Measurements from ENCODE around the gene PRR12. TPM values are rescaled to one million over a fixed set of nuclear protein-coding genes. Genes with fewer than 3 reads are reported as not detected.

The PRR12 gene
- total RNA-seq, 4 donors from 2014 or later = 12.2 to 54.7 (median 30.0) TPM

GRCh38 chr19:49544154-49544553, 46.8 kb upstream of the PRR12 start:
- intact Hi-C loops (cut with DNase I; ENCODE audit: low total_unique reads) = no loop called here
- Histone ChIP-seq H3K36me3 (peaks cover 0 to 3% (median 0%) of the 10 kb centered on the region in 4 donors), H3K27me3 (no peaks in the 10 kb centered on the region), H3K27ac (no peak overlapping the region), H3K4me3 (no peak overlapping the region), H3K9me3 (no peaks in the 10 kb centered on the region), H3K4me1 (peaks cover 8 to 27% (median 22%) of the 10 kb centered on the region in 4 donors)
- 83 to 93% methylated on average over 5 of the region's 5 CpGs for WGBS, 2 donors (ENCODE audit: low coverage in 1 of 2)
- DNase-seq = no peak
- no peak for TF ChIP-seq CTCF (IDR thresholded peaks at IDR 0.05)
- no peak for TF ChIP-seq EP300 (IDR thresholded peaks at IDR 0.05; ENCODE audit: low read depth)
- no peak for TF ChIP-seq POLR2A (IDR thresholded peaks at IDR 0.05)
- no peak for TF ChIP-seq POLR2AphosphoS5 (IDR thresholded peaks at IDR 0.05)
- in situ Hi-C loops (cut with MboI; ENCODE audit: low pct_ligation_motif_present in 1 of 4, low pct_unique_long_range_greater_than_20kb in 1 of 4, low sequenced_read_pairs in 3 of 4) = loop anchor here in 1 of 4 donors (5.0 kb wide), 1 partner anchor 37 kb away; no protein-coding TSS in a partner anchor

DNA sequence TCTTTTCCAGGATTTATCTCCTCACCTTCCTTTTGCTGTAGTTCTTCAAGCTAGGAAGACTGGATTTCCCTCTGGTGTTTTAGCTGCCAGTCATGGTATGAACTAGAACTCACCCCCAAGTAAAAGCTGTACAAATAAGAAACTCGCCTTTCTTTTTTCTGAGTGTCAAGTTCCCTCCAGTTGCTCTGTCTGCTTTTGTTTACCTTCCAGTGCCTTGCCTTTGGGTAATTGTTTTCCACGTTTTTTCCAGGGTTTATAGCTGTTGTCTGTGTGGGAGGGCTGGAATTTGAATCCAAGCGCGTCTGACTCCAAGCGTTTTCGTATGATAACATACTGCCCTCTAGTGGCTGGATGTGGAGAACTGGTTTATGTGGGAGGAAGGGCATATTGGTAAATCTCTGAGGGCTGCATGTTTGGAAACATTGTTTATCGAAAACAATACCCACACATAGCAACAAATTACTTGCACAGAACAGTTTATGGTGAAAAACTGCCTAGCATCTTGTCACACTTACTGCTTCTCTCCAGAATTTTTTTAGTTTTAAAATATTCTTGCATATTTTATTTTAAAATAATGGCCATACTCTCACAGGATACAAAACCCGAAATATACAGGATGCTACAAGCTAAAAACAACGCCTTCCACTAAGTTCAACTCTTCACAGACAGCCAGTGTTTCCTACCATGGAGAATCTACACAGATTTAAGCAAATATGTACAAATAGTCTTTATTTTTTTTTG, 44.0 kb upstream of the PRR12 start:
- 4 to 8% methylated on average over 9 of the region's 9 CpGs for WGBS, 2 donors (ENCODE audit: low coverage in 1 of 2)
- Histone ChIP-seq H3K4me1 (peaks cover 8 to 34% (median 23%) of the 10 kb centered on the region in 4 donors), H3K27me3 (no peaks in the 10 kb centered on the region), H3K9me3 (no peaks in the 10 kb centered on the region), H3K4me3 (peak overlapping the region in 1 of 4 donors; percentile 13), H3K27ac (peak overlapping the region; percentile 64 to 84 (median 70)), H3K36me3 (no peaks in the 10 kb centered on the region)
- intact Hi-C loops (cut with DNase I; ENCODE audit: low total_unique reads) (loop anchor here (2.0 kb wide), 1 partner anchor 44 kb away; no protein-coding TSS in a partner anchor), in situ Hi-C loops (cut with MboI; ENCODE audit: low pct_ligation_motif_present in 1 of 4, low pct_unique_long_range_greater_than_20kb in 1 of 4, low sequenced_read_pairs in 3 of 4) (no loop called here)
- TF ChIP-seq POLR2AphosphoS5 (IDR thresholded peaks at IDR 0.05) (peak in 2 of 3 donors; percentile 20 to 41), EP300 (IDR thresholded peaks at IDR 0.05; ENCODE audit: low read depth) (no peak), CTCF (IDR thresholded peaks at IDR 0.05) (peak; percentile 82 to 96 (median 88)), POLR2A (IDR thresholded peaks at IDR 0.05) (no peak)
- DNase-seq = peak; percentile 81

GRCh38 chr19:49549045-49549444, 41.9 kb upstream of the PRR12 start:
- TF ChIP-seq EP300 (IDR thresholded peaks at IDR 0.05; ENCODE audit: low read depth) (no peak), CTCF (IDR thresholded peaks at IDR 0.05) (no peak), POLR2A (IDR thresholded peaks at IDR 0.05) (no peak), POLR2AphosphoS5 (IDR thresholded peaks at IDR 0.05) (no peak)
- Histone ChIP-seq H3K36me3 (no peaks in the 10 kb centered on the region), H3K4me3 (no peak overlapping the region), H3K27ac (peak overlapping the region; percentile 66 to 84 (median 72)), H3K27me3 (no peaks in the 10 kb centered on the region), H3K4me1 (peaks cover 19 to 54% (median 36%) of the 10 kb centered on the region in 4 donors), H3K9me3 (no peaks in the 10 kb centered on the region)
- WGBS, 2 donors (ENCODE audit: low coverage in 1 of 2) = 24 to 39% methylated on average over 4 to 13 of the region's 13 CpGs
- DNase-seq = peak; percentile 47
- in situ Hi-C loops (cut with MboI; ENCODE audit: low pct_ligation_motif_present in 1 of 4, low pct_unique_long_range_greater_than_20kb in 1 of 4, low sequenced_read_pairs in 3 of 4) (no loop called here), intact Hi-C loops (cut with DNase I; ENCODE audit: low total_unique reads) (no loop called here)

DNA sequence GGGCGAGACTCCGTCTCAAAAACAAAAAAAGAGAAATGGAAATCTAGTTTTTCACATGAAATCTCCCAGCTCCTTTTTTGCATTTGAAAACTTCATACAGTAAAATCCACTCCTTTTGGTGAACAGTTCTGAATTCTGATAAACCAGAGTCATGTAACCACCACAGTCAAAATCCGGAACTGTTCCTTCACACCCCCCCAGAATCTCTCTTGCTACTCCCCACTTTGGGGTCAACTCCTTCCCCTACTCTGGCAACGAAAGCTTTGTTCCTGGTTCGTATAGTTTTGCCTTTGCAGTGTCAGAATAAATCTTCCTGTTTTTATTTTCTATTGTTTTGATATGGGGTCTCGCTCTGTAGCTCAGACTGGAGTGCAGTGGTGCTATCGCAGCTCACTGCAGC, 39.5 kb upstream of the PRR12 start:
- Histone ChIP-seq H3K9me3 (no peaks in the 10 kb centered on the region), H3K4me1 (peaks cover 22 to 72% (median 55%) of the 10 kb centered on the region in 4 donors), H3K36me3 (peaks cover 0 to 3% (median 1%) of the 10 kb centered on the region in 4 donors), H3K27ac (peak overlapping the region; percentile 78 to 87 (median 84)), H3K27me3 (no peaks in the 10 kb centered on the region), H3K4me3 (no peak overlapping the region)
- no peak for DNase-seq
- in situ Hi-C loops (cut with MboI; ENCODE audit: low pct_ligation_motif_present in 1 of 4, low pct_unique_long_range_greater_than_20kb in 1 of 4, low sequenced_read_pairs in 3 of 4) = no loop called here
- TF ChIP-seq POLR2AphosphoS5 (IDR thresholded peaks at IDR 0.05) = no peak
- no peak for TF ChIP-seq POLR2A (IDR thresholded peaks at IDR 0.05)
- TF ChIP-seq CTCF (IDR thresholded peaks at IDR 0.05) = no peak
- no peak for TF ChIP-seq EP300 (IDR thresholded peaks at IDR 0.05; ENCODE audit: low read depth)
- intact Hi-C loops (cut with DNase I; ENCODE audit: low total_unique reads) = no loop called here
- 83% methylated on average over 3 to 7 of the region's 7 CpGs for WGBS, 2 donors (ENCODE audit: low coverage in 1 of 2)
